ENCODE data around the gene GRID2. TPM values are rescaled to one million over a fixed set of nuclear protein-coding genes. Genes with fewer than 3 reads are reported as not detected.

Gene GRID2
- total and polyA plus RNA-seq, 2 donors from 2014 or later = 0.19 TPM; not detected in 1

DNA sequence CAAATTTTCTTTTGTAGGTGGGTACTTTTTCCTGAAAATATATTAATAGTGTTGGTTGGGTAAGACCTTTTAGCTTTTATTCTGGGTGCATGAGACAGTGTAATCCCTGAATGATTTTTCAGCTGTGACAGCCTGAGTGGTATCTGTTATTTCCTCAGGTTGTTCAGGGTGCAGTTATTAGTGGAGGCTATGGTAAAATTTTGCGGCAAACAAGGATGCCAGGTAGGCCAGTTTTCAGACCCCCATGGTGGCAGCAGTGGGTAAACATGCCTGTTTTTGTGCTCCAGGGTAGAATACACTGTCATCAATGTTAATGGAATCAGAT is 47.9 kb upstream of the GRID2 start:
- H3K9me3 ChIP-seq (ENCODE audit: control insufficient read depth in 2 of 3, insufficient read depth in 1 of 3, low read length in 3 of 3) = peaks cover 0 to 10% (median 2%) of the 10 kb centered on the region in 3 donors
- no peak for FAIRE-seq
- no peaks in the 10 kb centered on the region for H3K27me3 ChIP-seq (ENCODE audit: control insufficient read depth, insufficient read depth, low read length)

DNA sequence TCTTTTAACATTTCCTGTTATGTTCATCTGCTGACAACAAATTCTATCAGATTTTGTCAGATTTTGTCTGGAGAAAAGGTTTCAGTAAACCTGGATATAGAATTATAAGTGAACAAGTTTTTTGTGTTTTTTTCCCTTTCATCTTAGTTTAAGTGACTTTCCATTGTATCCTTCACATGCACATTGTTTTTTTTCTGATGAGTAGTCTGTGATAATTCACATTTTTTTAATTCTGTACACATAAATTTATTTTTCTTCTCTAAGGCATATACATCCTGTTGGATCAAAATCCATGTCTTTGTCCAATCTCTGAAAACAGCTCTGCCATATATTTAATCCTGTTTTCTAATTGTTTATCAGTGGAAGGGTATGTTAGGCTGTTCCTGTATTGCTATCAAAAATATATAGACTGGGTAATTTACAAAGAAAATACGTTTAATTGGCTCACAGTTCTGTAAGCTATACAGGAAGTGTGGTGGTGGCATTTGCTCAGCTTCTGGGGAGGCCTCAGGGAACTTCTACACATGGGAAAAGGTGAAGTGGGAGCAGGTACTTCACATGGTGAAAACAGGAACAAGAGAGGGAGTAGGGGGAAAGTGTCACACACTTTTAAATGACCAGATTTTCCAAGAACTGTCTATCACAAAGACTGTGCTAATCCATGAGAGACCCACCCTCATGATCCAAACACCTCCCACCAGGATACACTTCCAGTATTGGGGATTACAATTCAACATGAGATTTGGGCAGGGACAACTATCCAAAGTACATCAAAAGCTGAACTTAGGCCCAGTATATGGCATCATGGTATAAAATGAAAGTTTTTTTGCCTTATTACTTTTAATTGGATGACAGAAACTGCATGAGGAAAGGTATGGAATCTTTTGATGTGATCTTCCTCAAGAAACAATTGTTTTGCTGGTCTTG is 45.6 kb upstream of the GRID2 start:
- no peak for TF ChIP-seq CTCF (IDR thresholded peaks at IDR 0.05; ENCODE audit: borderline replicate concordance, extremely low read depth, insufficient read depth)
- Histone ChIP-seq H3K27ac (ENCODE audit: low read depth in 2 of 2, low read length in 2 of 2) (no peak overlapping the region), H3K27me3 (ENCODE audit: control insufficient read depth, insufficient read depth, low read length) (no peaks in the 10 kb centered on the region), H3K9ac (ENCODE audit: low read length in 3 of 3) (no peak overlapping the region), H3K9me3 (ENCODE audit: control insufficient read depth in 2 of 3, insufficient read depth in 1 of 3, low read length in 3 of 3) (peaks cover 0 to 8% (median 2%) of the 10 kb centered on the region in 3 donors), H3K36me3 (ENCODE audit: control insufficient read depth in 2 of 3, insufficient read depth in 3 of 3, low read length in 3 of 3) (no peaks in the 10 kb centered on the region), H3K4me3 (ENCODE audit: low read length in 3 of 3) (no peak overlapping the region), H3K4me1 (ENCODE audit: control insufficient read depth in 2 of 3, insufficient read depth in 2 of 3, low read depth in 1 of 3, low read length in 3 of 3) (no peaks in the 10 kb centered on the region)
- intact Hi-C loops (cut with DNase I) = no loop called here
- DNase-seq (no peak), FAIRE-seq (no peak)

More for the DNA sequence above, 47.9 kb upstream of the GRID2 start:
- no peak overlapping the region for H3K9ac ChIP-seq (ENCODE audit: low read length in 3 of 3)
- DNase-seq = no peak
- TF ChIP-seq CTCF (IDR thresholded peaks at IDR 0.05; ENCODE audit: borderline replicate concordance, extremely low read depth, insufficient read depth) = no peak
- H3K27ac ChIP-seq (ENCODE audit: low read depth in 2 of 2, low read length in 2 of 2) = no peak overlapping the region
- no peak overlapping the region for H3K4me3 ChIP-seq (ENCODE audit: low read length in 3 of 3)
- intact Hi-C loops (cut with DNase I) = no loop called here
- no peaks in the 10 kb centered on the region for H3K36me3 ChIP-seq (ENCODE audit: control insufficient read depth in 2 of 3, insufficient read depth in 3 of 3, low read length in 3 of 3)
- H3K4me1 ChIP-seq (ENCODE audit: control insufficient read depth in 2 of 3, insufficient read depth in 2 of 3, low read depth in 1 of 3, low read length in 3 of 3) = no peaks in the 10 kb centered on the region

DNA sequence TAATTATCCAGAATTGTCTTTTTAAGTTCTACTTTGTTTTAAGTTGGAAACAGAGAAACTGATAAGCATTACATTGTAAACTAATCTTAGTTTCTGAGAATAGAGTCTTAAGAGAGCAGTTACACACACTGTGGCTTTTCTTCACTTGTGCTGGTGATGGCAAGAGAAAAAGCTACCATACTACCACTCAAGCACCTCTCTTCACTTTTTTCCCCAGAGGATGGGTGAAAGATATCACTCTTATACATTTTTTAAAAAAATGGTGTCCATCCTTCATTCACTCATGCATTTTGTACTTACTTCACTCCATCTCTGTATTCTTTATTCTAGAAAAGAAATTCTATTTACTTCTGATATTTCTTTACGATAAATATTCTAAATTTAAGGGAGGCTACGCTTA is 42.5 kb upstream of the GRID2 start:
- peaks cover 0 to 5% (median 0%) of the 10 kb centered on the region in 3 donors for H3K9me3 ChIP-seq (ENCODE audit: control insufficient read depth in 2 of 3, insufficient read depth in 1 of 3, low read length in 3 of 3)
- H3K4me3 ChIP-seq (ENCODE audit: low read length in 3 of 3) = no peak overlapping the region
- intact Hi-C loops (cut with DNase I) = no loop called here
- no peaks in the 10 kb centered on the region for H3K4me1 ChIP-seq (ENCODE audit: control insufficient read depth in 2 of 3, insufficient read depth in 2 of 3, low read depth in 1 of 3, low read length in 3 of 3)
- H3K36me3 ChIP-seq (ENCODE audit: control insufficient read depth in 2 of 3, insufficient read depth in 3 of 3, low read length in 3 of 3) = no peaks in the 10 kb centered on the region
- TF ChIP-seq CTCF (IDR thresholded peaks at IDR 0.05; ENCODE audit: borderline replicate concordance, extremely low read depth, insufficient read depth) = no peak
- FAIRE-seq (no peak), DNase-seq (no peak)
- H3K27me3 ChIP-seq (ENCODE audit: control insufficient read depth, insufficient read depth, low read length) = no peaks in the 10 kb centered on the region
- no peak overlapping the region for H3K9ac ChIP-seq (ENCODE audit: low read length in 3 of 3)
- no peak overlapping the region for H3K27ac ChIP-seq (ENCODE audit: low read depth in 2 of 2, low read length in 2 of 2)

All from kidney (tissue), 14 donors.